Esophagus mucosa (tissue), 1 donor: ENCODE measurements around the gene LGALS7. TPM values are rescaled to one million over a fixed set of nuclear protein-coding genes. Genes with fewer than 3 reads are reported as not detected.

Experiments
- ATAC-seq: fragments of 200-7000 bp; cut with Tn5 transposase; one replicate; pipeline ENCODE4 v1.9.1; 2020
- total RNA-seq: library from RNA; stranded (reverse); gene quantifications from one replicate; pipeline ENCODE4 v1.2.4, GENCODE V29; 2023
- donor health status: DM: yes; HTN: yes; CAD: no.

Gene LGALS7
- total RNA-seq, 1 donor from 2014 or later: 684 TPM

- no peak for ATAC-seq
Measured at GRCh38 chr19:38725469-38726283, 47.6 kb downstream of the LGALS7 start.

DNA sequence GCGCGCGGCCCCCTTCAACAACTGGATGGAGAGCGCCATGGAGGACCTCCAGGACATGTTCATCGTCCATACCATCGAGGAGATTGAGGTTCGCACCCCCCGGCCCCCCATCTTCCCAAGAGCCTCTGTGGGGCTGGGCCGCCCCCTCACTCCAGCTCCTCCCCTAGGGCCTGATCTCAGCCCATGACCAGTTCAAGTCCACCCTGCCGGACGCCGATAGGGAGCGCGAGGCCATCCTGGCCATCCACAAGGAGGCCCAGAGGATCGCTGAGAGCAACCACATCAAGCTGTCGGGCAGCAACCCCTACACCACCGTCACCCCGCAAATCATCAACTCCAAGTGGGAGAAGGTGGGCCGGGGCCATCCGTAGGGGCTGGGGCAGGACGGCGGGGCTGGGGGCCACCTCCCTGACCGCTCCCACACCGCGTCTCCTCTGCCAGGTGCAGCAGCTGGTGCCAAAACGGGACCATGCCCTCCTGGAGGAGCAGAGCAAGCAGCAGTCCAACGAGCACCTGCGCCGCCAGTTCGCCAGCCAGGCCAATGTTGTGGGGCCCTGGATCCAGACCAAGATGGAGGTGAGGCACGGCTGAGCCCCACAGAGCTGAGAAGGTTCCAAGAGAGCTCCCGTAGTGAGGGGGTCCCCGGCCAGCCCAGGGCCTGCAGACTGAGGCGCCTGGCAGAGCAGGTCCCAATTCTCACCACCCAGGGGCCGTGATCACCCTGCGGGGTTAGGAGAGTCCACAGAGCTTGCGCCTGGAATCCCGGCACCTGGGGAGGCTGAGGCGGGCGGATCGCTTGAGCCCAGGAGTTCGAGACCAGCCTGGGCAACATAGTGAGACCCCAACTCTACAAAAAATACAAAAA lies 49.1 kb downstream of the LGALS7 start:
- ATAC-seq: no peak

DNA sequence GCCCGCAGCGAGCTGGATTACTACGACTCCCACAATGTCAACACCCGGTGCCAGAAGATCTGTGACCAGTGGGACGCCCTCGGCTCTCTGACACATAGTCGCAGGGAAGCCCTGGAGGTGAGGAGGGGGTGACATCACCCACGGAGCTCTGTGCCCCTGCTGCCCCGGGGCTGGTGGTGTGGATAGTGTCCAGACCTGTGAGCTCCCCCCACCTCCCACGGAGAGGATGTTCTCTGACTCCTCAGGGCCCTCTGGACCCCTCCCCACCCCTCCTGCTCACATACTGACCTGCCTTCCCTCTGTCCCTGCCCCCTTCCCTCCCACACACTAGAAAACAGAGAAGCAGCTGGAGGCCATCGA lies 49.7 kb downstream of the LGALS7 start:
- no peak for ATAC-seq

DNA sequence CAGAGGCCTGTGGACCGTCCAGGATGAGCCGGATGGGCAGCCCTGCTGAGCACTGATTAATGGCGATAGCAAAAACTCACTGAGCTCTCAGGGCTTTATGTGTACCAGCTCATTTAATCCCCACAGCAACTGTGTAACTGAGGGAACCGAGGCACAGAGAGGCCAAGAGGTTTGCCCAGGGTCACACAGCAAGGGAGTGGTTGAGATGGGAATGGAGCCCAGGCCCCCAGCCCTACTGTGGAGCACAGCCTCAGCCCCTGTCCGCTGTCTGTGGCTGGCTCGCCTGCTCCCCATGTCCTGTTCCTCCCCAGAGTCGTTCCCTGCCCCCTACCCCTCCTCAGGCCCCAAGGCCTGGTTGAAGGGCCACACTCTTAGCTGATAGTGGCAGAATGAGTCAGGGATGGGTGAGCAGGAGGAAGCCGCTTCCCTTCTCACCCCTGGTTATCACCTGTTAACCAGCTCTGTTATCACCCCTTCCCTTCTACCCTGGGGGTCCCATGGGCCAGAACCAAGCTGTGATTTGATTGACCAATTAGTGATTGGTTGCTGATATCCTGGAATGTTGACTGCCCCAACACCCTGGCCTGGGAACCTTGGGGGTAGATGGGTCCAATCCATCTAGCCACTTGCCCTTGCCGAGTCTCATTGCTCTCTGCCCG lies 50.2 kb downstream of the LGALS7 start:
- no peak for ATAC-seq

DNA sequence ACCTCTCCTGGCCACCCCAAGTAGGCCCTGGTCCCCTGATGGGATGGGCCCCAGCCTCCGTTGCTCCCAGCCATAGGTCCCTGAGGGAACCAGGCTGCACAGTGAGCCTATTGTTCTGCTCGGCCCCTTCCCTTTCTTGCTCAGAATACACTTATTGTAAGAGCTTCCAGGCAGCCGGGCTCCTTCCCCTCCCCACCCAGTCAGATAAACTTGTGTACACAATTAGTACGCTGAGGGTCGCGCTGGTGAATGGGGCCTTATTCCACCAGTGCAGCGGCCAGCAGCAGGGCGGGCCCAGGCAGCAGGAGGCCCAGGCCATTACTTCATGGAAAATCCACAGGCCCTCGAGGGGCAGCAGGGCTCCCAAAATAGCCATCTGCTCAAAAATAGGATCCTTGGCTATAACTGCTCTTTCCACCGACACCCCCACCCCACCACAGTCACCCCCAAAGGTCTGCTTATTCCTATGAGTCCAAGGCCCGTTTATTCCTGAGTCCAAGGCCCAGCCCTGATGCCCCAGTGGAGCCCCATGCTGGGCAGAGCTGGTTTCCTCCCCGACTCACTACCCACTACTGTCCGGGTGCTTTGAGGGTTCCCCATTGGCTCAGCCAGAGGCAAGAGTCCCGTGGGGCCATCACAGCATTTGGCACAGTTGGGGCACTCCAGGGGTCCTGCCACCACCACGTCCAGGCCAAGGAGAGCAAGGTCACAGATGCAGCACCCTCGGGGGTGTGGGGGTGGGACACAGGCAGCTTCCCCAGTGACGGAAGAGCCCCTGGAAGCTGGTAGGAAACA lies 51.1 kb downstream of the LGALS7 start:
- ATAC-seq: no peak

GRCh38 chr19:38721496-38721895 lies 51.8 kb downstream of the LGALS7 start:
- no peak for ATAC-seq

Other genes starting within 250 kb of the LGALS7 start
- 3.4 TPM for gene MAP4K1, start 155.6 kb downstream of the LGALS7 start, total RNA-seq
- 304 TPM for gene EIF3K, start 154.3 kb downstream of the LGALS7 start, total RNA-seq
- gene ACTN4, start 125.9 kb downstream of the LGALS7 start, total RNA-seq: 455 TPM
- 2.2 TPM for gene CAPN12, start 29.0 kb downstream of the LGALS7 start, total RNA-seq
- 886 TPM for gene LGALS7B, start 15.7 kb upstream of the LGALS7 start, total RNA-seq
- 0.40 TPM for gene LGALS4, start 39.4 kb upstream of the LGALS7 start, total RNA-seq
- gene ECH1, start 58.3 kb upstream of the LGALS7 start, total RNA-seq: 182 TPM
- gene HNRNPL, start 76.5 kb upstream of the LGALS7 start, total RNA-seq: 236 TPM
- gene RINL, start 104.8 kb upstream of the LGALS7 start, total RNA-seq: 7.6 TPM
- 40.3 TPM for gene SIRT2, start 126.1 kb upstream of the LGALS7 start, total RNA-seq
- gene NFKBIB, start 126.5 kb upstream of the LGALS7 start, total RNA-seq: 21.4 TPM
- 1.4 TPM for gene CCER2, start 138.7 kb upstream of the LGALS7 start, total RNA-seq
- gene SARS2, start 157.2 kb upstream of the LGALS7 start, total RNA-seq: 24.1 TPM
- gene MRPS12, start 157.4 kb upstream of the LGALS7 start, total RNA-seq: 60.4 TPM
- 4.7 TPM for gene FBXO17, start 202.2 kb upstream of the LGALS7 start, total RNA-seq